Tibial artery (tissue), 4 donors: ENCODE results near the gene KCND1.

Source experiments
- DNase-seq, 2 donors: peaks; one replicate each; pipeline ENCODE4 v3.0.0-alpha.2; 2019
- H3K27ac ChIP-seq, 2 donors: fragments of 200-600 bp; sonication (generic) in 1 of 2; 1 replicate in 1 of 2; 2 replicates in 1 of 2; pipeline ENCODE4 v1.5.1; 2018 to 2019; ENCODE audit warnings: mild to moderate bottlenecking in 1 of 2
- H3K27me3 ChIP-seq, 2 donors: fragments of 200-600 bp; sonication (generic) in 1 of 2; one replicate each; pipeline versions ENCODE4 v1.5.1 to v1.6.0; 2016 to 2019
- H3K36me3 ChIP-seq, 3 donors: fragments of 200-600 bp; sonication (generic) in 2 of 3; one replicate each; pipeline ENCODE4 v1.5.1; 2016 to 2019; ENCODE audit warnings: mild to moderate bottlenecking in 2 of 3
- H3K4me1 ChIP-seq, 4 donors: fragments of 200-600 bp; sonication (generic) in 2 of 4; 1 replicate in 3 of 4; 2 replicates in 1 of 4; pipeline ENCODE4 v1.5.1; 2016 to 2019
- H3K4me3 ChIP-seq, 2 donors: fragments of 200-600 bp; sonication (generic) in 1 of 2; 1 replicate in 1 of 2; 2 replicates in 1 of 2; pipeline ENCODE4 v1.5.1; 2018 to 2019; ENCODE audit warnings: mild to moderate bottlenecking in 2 of 2
- H3K9me3 ChIP-seq, 3 donors: fragments of 200-600 bp; sonication (generic) in 1 of 3; one replicate each; pipeline ENCODE4 v1.5.1; 2016 to 2019
- CTCF ChIP-seq, 2 experiments: fragments of 200-600 bp in 1 of 2; fragments of 450-650 bp in 1 of 2; IDR thresholded peaks; one replicate each; pipeline ENCODE4 v1.5.1; 2017 to 2019; ENCODE audit warnings: antibody characterized with exemption in 2 of 2, mild to moderate bottlenecking in 1 of 2, moderate library complexity in 1 of 2
- intact Hi-C: fragments of 100-400 bp; cut with DNase I; formaldehyde crosslinking; loops from one replicate; pipeline ENCODE4 v1.15.0; 2023; ENCODE audit warnings: low total_unique reads

Gene KCND1

GRCh38 chrX:48942895-48943294 lies 28.7 kb downstream of the KCND1 start:
- intact Hi-C loops = no loop called here
- no peaks in the 10 kb centered on the region for H3K9me3 ChIP-seq
- H3K4me3 ChIP-seq = no peak overlapping the region
- TF ChIP-seq CTCF (IDR thresholded peaks at IDR 0.05) = no peak
- H3K27ac ChIP-seq = no peak overlapping the region
- DNase-seq = no peak
- peaks cover 0 to 13% (median 5%) of the 10 kb centered on the region in 4 donors for H3K4me1 ChIP-seq
- H3K36me3 ChIP-seq = peaks cover 0 to 31% (median 0%) of the 10 kb centered on the region in 3 donors
- H3K27me3 ChIP-seq = no peaks in the 10 kb centered on the region

- intact Hi-C loops = no loop called here
- H3K4me1 ChIP-seq = peaks cover 0 to 13% (median 5%) of the 10 kb centered on the region in 4 donors
- DNase-seq = no peak
- no peak overlapping the region for H3K4me3 ChIP-seq
- H3K9me3 ChIP-seq = no peaks in the 10 kb centered on the region
- H3K27me3 ChIP-seq = no peaks in the 10 kb centered on the region
- H3K36me3 ChIP-seq = peaks cover 0 to 31% (median 0%) of the 10 kb centered on the region in 3 donors
- H3K27ac ChIP-seq = no peak overlapping the region
- no peak for TF ChIP-seq CTCF (IDR thresholded peaks at IDR 0.05)
Observed at GRCh38 chrX:48940404-48940955, 31.2 kb downstream of the KCND1 start.

- Histone ChIP-seq H3K36me3 (peaks cover 0 to 33% (median 0%) of the 10 kb centered on the region in 3 donors), H3K4me3 (no peak overlapping the region), H3K27ac (no peak overlapping the region), H3K4me1 (peaks cover 0 to 13% (median 5%) of the 10 kb centered on the region in 4 donors), H3K27me3 (no peaks in the 10 kb centered on the region), H3K9me3 (no peaks in the 10 kb centered on the region)
- intact Hi-C loops = no loop called here
- no peak for DNase-seq
- TF ChIP-seq CTCF (IDR thresholded peaks at IDR 0.05) = no peak
Observed at GRCh38 chrX:48939524-48940228, 32.0 kb downstream of the KCND1 start.

GRCh38 chrX:48938721-48939425 lies 32.8 kb downstream of the KCND1 start:
- TF ChIP-seq CTCF (IDR thresholded peaks at IDR 0.05) = no peak
- no peak overlapping the region for H3K27ac ChIP-seq
- H3K4me3 ChIP-seq = no peak overlapping the region

GRCh38 chrX:48937054-48937907 lies 34.4 kb downstream of the KCND1 start:
- DNase-seq = no peak
- H3K27ac ChIP-seq = no peak overlapping the region
- peaks cover 0 to 9% (median 0%) of the 10 kb centered on the region in 3 donors for H3K9me3 ChIP-seq
- H3K27me3 ChIP-seq = no peaks in the 10 kb centered on the region
- peaks cover 4 to 41% (median 13%) of the 10 kb centered on the region in 3 donors for H3K36me3 ChIP-seq
- no peak for TF ChIP-seq CTCF (IDR thresholded peaks at IDR 0.05)
- no peak overlapping the region for H3K4me3 ChIP-seq
- intact Hi-C loops = no loop called here
- peaks cover 0 to 13% (median 5%) of the 10 kb centered on the region in 4 donors for H3K4me1 ChIP-seq

More at GRCh38 chrX:48938721-48939425, 32.8 kb downstream of the KCND1 start:
- H3K9me3 ChIP-seq = no peaks in the 10 kb centered on the region
- H3K36me3 ChIP-seq = peaks cover 2 to 39% (median 8%) of the 10 kb centered on the region in 3 donors
- H3K4me1 ChIP-seq = peaks cover 0 to 13% (median 5%) of the 10 kb centered on the region in 4 donors
- intact Hi-C loops = no loop called here
- DNase-seq = no peak
- no peaks in the 10 kb centered on the region for H3K27me3 ChIP-seq
